SH-SY5Y (cell line): ENCODE measurements around the gene A1BG.

ENCODE experiments used
- GATA2 ChIP-seq: IDR thresholded peaks from 2 replicates; pipeline ENCODE4 v1.6.1; 2011; ENCODE audit warnings: mild to moderate bottlenecking, low read depth, low read length
- GATA3 ChIP-seq: IDR thresholded peaks from 2 replicates; pipeline ENCODE4 v1.6.1; 2011; ENCODE audit warnings: low read depth, mild to moderate bottlenecking, low read length, moderate library complexity

- TF ChIP-seq GATA2 (no peak), GATA3 (no peak)
These were observed 27.6 kb upstream of the A1BG start, which contains the start of gene ZNF837 for GRCh38 chr19:58380662-58381459.
